GM12891 (cell line): Measurements from ENCODE around the gene RABEP1.

Experiments
- DNase-seq: peaks from one replicate; pipeline ENCODE4 v3.0.0; 2011; ENCODE audit warnings: low spot score; ENCODE audit not compliant: insufficient read length
- FAIRE-seq: peaks from 2 replicates; lab custom pipeline; 2011; peaks lifted over from hg19 to GRCh38; lab: Jason Lieb, UNC
- PAX5 ChIP-seq: IDR thresholded peaks from 2 replicates; pipeline ENCODE4 v1.6.1; 2011; ENCODE audit warnings: low read length, moderate library complexity, mild to moderate bottlenecking; ENCODE audit not compliant: insufficient read depth, severe bottlenecking
- POLR2A ChIP-seq: IDR thresholded peaks from 2 replicates; pipeline ENCODE4 v1.6.1; 2011; ENCODE audit warnings: low read depth, low read length, control low read depth
- POLR2AphosphoS5 ChIP-seq: IDR thresholded peaks from 2 replicates; pipeline ENCODE4 v1.6.1; 2011; ENCODE audit warnings: low read depth, low read length, control low read depth
- POU2F2 ChIP-seq: IDR thresholded peaks from 2 replicates; pipeline ENCODE4 v1.6.1; 2011; ENCODE audit warnings: low read depth, mild to moderate bottlenecking, control low read depth, low read length, moderate library complexity
- SPI1 ChIP-seq: IDR thresholded peaks from 2 replicates; pipeline ENCODE4 v1.6.1; 2011; ENCODE audit warnings: low read depth, low read length, control low read depth
- TAF1 ChIP-seq: IDR thresholded peaks from 2 replicates; pipeline ENCODE4 v1.6.1; 2011; ENCODE audit warnings: low read depth, low read length, control low read depth

RABEP1 gene

GRCh38 chr17:5381542-5381941, 99.5 kb downstream of the RABEP1 start:
- no peak for DNase-seq
- FAIRE-seq, result no peak
- no peak for TF ChIP-seq SPI1
- TF ChIP-seq POLR2A, result peak; percentile 60; the same call in 1 of the 2 replicates
- TF ChIP-seq TAF1, result no peak
- no peak for TF ChIP-seq POLR2AphosphoS5

- no peak for FAIRE-seq
- no peak for DNase-seq
- no peak for TF ChIP-seq POU2F2
- no peak for TF ChIP-seq TAF1
- TF ChIP-seq POLR2A, result no peak; the same call in 1 of the 2 replicates
- TF ChIP-seq PAX5, result no peak
- no peak for TF ChIP-seq POLR2AphosphoS5
- no peak for TF ChIP-seq SPI1
Observed at GRCh38 chr17:5391678-5392077, 109.6 kb downstream of the RABEP1 start.

- FAIRE-seq (no peak), DNase-seq (no peak)
- no peak for TF ChIP-seq POLR2AphosphoS5
- TF ChIP-seq PAX5, result no peak
- TF ChIP-seq SPI1, result no peak
- no peak for TF ChIP-seq TAF1
- no peak for TF ChIP-seq POLR2A
- TF ChIP-seq POU2F2, result no peak
Observed at GRCh38 chr17:5396612-5397011, 114.5 kb downstream of the RABEP1 start.

GRCh38 chr17:5399767-5400166, 117.7 kb downstream of the RABEP1 start:
- DNase-seq, result no peak
- FAIRE-seq, result no peak
- no peak for TF ChIP-seq TAF1
- no peak for TF ChIP-seq SPI1
- TF ChIP-seq POU2F2, result no peak
- TF ChIP-seq POLR2A, result no peak
- TF ChIP-seq POLR2AphosphoS5, result no peak
- TF ChIP-seq PAX5, result no peak

- TF ChIP-seq POU2F2, result no peak
- TF ChIP-seq SPI1, result no peak
- no peak for TF ChIP-seq POLR2AphosphoS5
- TF ChIP-seq TAF1, result no peak
- no peak for TF ChIP-seq POLR2A
- no peak for TF ChIP-seq PAX5
- DNase-seq (no peak), FAIRE-seq (no peak)
Observed at GRCh38 chr17:5405400-5405799, 123.3 kb downstream of the RABEP1 start.

- TF ChIP-seq POU2F2, result no peak
- no peak for TF ChIP-seq PAX5
- no peak for TF ChIP-seq TAF1
- TF ChIP-seq SPI1, result no peak
- no peak for TF ChIP-seq POLR2AphosphoS5
- TF ChIP-seq POLR2A, result no peak
- FAIRE-seq (no peak), DNase-seq (no peak)
Observed at GRCh38 chr17:5408186-5408585, 126.1 kb downstream of the RABEP1 start.

- FAIRE-seq (no peak), DNase-seq (no peak)
- TF ChIP-seq PAX5, result no peak
- TF ChIP-seq SPI1, result no peak
- TF ChIP-seq POLR2AphosphoS5, result no peak
- TF ChIP-seq POLR2A, result no peak
- no peak for TF ChIP-seq TAF1
- no peak for TF ChIP-seq POU2F2
Observed at GRCh38 chr17:5410594-5411272, 128.6 kb downstream of the RABEP1 start.

- FAIRE-seq (no peak), DNase-seq (no peak)
- TF ChIP-seq SPI1 (no peak), POLR2AphosphoS5 (no peak), POLR2A (no peak), PAX5 (no peak)
Observed at GRCh38 chr17:5413682-5414081, 131.6 kb downstream of the RABEP1 start.

GRCh38 chr17:5416901-5417300, 134.8 kb downstream of the RABEP1 start:
- no peak for FAIRE-seq
- TF ChIP-seq SPI1 (no peak), POLR2AphosphoS5 (no peak), POLR2A (no peak), PAX5 (no peak), POU2F2 (no peak)
- no peak for DNase-seq
